Embryonic facial prominence (tissue), 1 donor: ENCODE measurements around the gene TMTC2.
"Not testable (repeated sequence)": the region's sequence is repeated elsewhere in the genome, so short reads cannot be mapped to it uniquely, and the experiment has no call there.

Experiments
- DNase-seq: peaks from one replicate; pipeline ENCODE4 v3.0.0-alpha.2; 2016; ENCODE audit errors: extremely low spot score

TMTC2 gene

GRCh38 chr12:82725741-82726140 lies 39.0 kb downstream of the TMTC2 start:
- DNase-seq = no peak

- no peak for DNase-seq
Measured at GRCh38 chr12:82727886-82728285, 41.2 kb downstream of the TMTC2 start.

- no peak for DNase-seq
Measured at GRCh38 chr12:82728710-82729109, 42.0 kb downstream of the TMTC2 start.

GRCh38 chr12:82730953-82731459 lies 44.3 kb downstream of the TMTC2 start:
- DNase-seq = no peak

GRCh38 chr12:82740129-82741000 lies 53.7 kb downstream of the TMTC2 start:
- no peak for DNase-seq

- DNase-seq = no peak
Measured at GRCh38 chr12:82745063-82745674, 58.5 kb downstream of the TMTC2 start.

- DNase-seq = no peak
Measured at GRCh38 chr12:82745807-82746206, 59.1 kb downstream of the TMTC2 start.

- no peak for DNase-seq
Measured at GRCh38 chr12:82746668-82747067, 60.0 kb downstream of the TMTC2 start.

GRCh38 chr12:82749015-82749414 lies 62.3 kb downstream of the TMTC2 start:
- DNase-seq = no peak

- DNase-seq = no peak
Measured at GRCh38 chr12:82754856-82755255, 68.2 kb downstream of the TMTC2 start.

- no peak for DNase-seq
Measured at GRCh38 chr12:82756303-82756702, 69.6 kb downstream of the TMTC2 start.

GRCh38 chr12:82757059-82757458 lies 70.4 kb downstream of the TMTC2 start:
- no peak for DNase-seq

GRCh38 chr12:82757656-82758055 lies 71.0 kb downstream of the TMTC2 start:
- DNase-seq = no peak

GRCh38 chr12:82758749-82759330 lies 72.1 kb downstream of the TMTC2 start:
- DNase-seq = no peak

GRCh38 chr12:82760423-82760822 lies 73.7 kb downstream of the TMTC2 start:
- no peak for DNase-seq

- DNase-seq = not testable (repeated sequence)
Measured at GRCh38 chr12:82765206-82765605, 78.5 kb downstream of the TMTC2 start.

- DNase-seq = no peak
Measured at GRCh38 chr12:82765971-82766705, 79.4 kb downstream of the TMTC2 start.

GRCh38 chr12:82774666-82775065 lies 88.0 kb downstream of the TMTC2 start:
- no peak for DNase-seq

GRCh38 chr12:82780517-82780916 lies 93.8 kb downstream of the TMTC2 start:
- no peak for DNase-seq

GRCh38 chr12:82781309-82781997 lies 94.7 kb downstream of the TMTC2 start:
- DNase-seq = no peak

GRCh38 chr12:82783435-82783834 lies 96.7 kb downstream of the TMTC2 start:
- no peak for DNase-seq
